NOMO-1 (cell line): ENCODE measurements around the gene MREG.
"Not testable (repeated sequence)": the region's sequence is repeated elsewhere in the genome, so short reads cannot be mapped to it uniquely, and the experiment has no call there.

ENCODE experiments used
- DNase-seq, 2 experiments: peaks; one replicate each; lab custom pipeline; 2025; ENCODE audit not compliant: unreplicated experiment in 2 of 2; lab: John Stamatoyannopoulos, UW

The MREG gene

GRCh38 chr2:216023055-216023648, 9.8 kb upstream of the MREG start:
- DNase-seq: peak; percentile 9 to 47

GRCh38 chr2:216021768-216022565, 8.6 kb upstream of the MREG start:
- DNase-seq: no peak

- no peak for DNase-seq
Measured at GRCh38 chr2:216018709-216019108, 5.4 kb upstream of the MREG start.

- no peak for DNase-seq
Measured at GRCh38 chr2:216017365-216017764, 4.0 kb upstream of the MREG start.

- no peak for DNase-seq
Measured at GRCh38 chr2:216016581-216016980, 3.2 kb upstream of the MREG start.

GRCh38 chr2:216015722-216016464, 2.5 kb upstream of the MREG start:
- DNase-seq: no peak

- DNase-seq: no peak
Measured at GRCh38 chr2:216014986-216015385, 1.6 kb upstream of the MREG start.

- DNase-seq: no peak
Measured at GRCh38 chr2:216014006-216014405, 655 bp upstream of the MREG start.

- no peak for DNase-seq
Measured at GRCh38 chr2:216012830-216013079, 596 bp downstream of the MREG start.

- DNase-seq: no peak
Measured at GRCh38 chr2:216012133-216012829, 1.1 kb downstream of the MREG start.

- not testable (repeated sequence) for DNase-seq
Measured at GRCh38 chr2:216009215-216009614, 4.1 kb downstream of the MREG start.

- no peak for DNase-seq
Measured at GRCh38 chr2:216008387-216008786, 5.0 kb downstream of the MREG start.

- peak; percentile 48 to 49 for DNase-seq
Measured at GRCh38 chr2:216006164-216006663, 7.1 kb downstream of the MREG start.

- no peak for DNase-seq
Measured at GRCh38 chr2:216004697-216005283, 8.6 kb downstream of the MREG start.

GRCh38 chr2:216003876-216004696, 9.3 kb downstream of the MREG start:
- DNase-seq: no peak

GRCh38 chr2:216002693-216003092, 10.7 kb downstream of the MREG start:
- no peak for DNase-seq

GRCh38 chr2:216002101-216002678, 11.2 kb downstream of the MREG start:
- no peak for DNase-seq

- no peak for DNase-seq
Measured at GRCh38 chr2:216001216-216002100, 11.9 kb downstream of the MREG start.

GRCh38 chr2:215998636-215999035, 14.7 kb downstream of the MREG start:
- no peak for DNase-seq
